HCT116 (cell line): Measurements from ENCODE around the gene CYP26B1.

Source experiments
- CEBPB ChIP-seq: IDR thresholded peaks from 2 replicates; pipeline ENCODE4 v1.6.1; 2012; ENCODE audit warnings: low read depth
- CTCF ChIP-seq, 3 experiments: fragments of 200-600 bp in 1 of 3; sonication (generic) in 1 of 3; IDR thresholded peaks in 2 of 3; conservative IDR thresholded peaks in 1 of 3; 2 replicates each; pipeline ENCODE4 v1.5.1; 2012 to 2017; ENCODE audit warnings: low read depth in 2 of 3, low read length in 2 of 3, antibody characterized with exemption in 1 of 3, borderline replicate concordance in 1 of 3, control low read depth in 1 of 3, mild to moderate bottlenecking in 1 of 3, mixed read lengths in 1 of 3, mixed run types in 1 of 3, moderate library complexity in 1 of 3; ENCODE audit not compliant: insufficient read depth in 1 of 3

- TF ChIP-seq CEBPB (no peak), CTCF (IDR thresholded peaks at IDR 0.05 in 2 of 3, conservative IDR thresholded peaks at IDR 0.05 in 1 of 3; ENCODE audit: borderline replicate concordance in 1 of 3, insufficient read depth in 1 of 3, low read depth in 2 of 3, low read length in 2 of 3) (no peak)
These were observed 24.8 kb upstream of the CYP26B1 start for GRCh38 chr2:72172478-72172877.
